K562 (cell line): ENCODE data around the gene GPR183. TPM values are rescaled to one million over a fixed set of nuclear protein-coding genes. Genes with fewer than 3 reads are reported as not detected.

Experiments used
- FOXA3 ChIP-seq, 2 experiments: fragments of 450-650 bp in 1 of 2; sonication (generic) in 1 of 2; formaldehyde crosslinking; IDR thresholded peaks in 1 of 2; conservative IDR thresholded peaks in 1 of 2; 2 replicates each; pipeline versions ENCODE4 v1.4.0 to v1.8.0; 2020 to 2022; ENCODE audit warnings: mild to moderate bottlenecking in 2 of 2, missing genetic modification reagents in 1 of 2
- FOXO4 ChIP-seq: fragments of 450-650 bp; formaldehyde crosslinking; IDR thresholded peaks from 2 replicates; pipeline ENCODE4 v1.4.0; 2020; ENCODE audit warnings: mild to moderate bottlenecking, moderate library complexity
- HCFC1 ChIP-seq: IDR thresholded peaks from 2 replicates; pipeline ENCODE4 v1.6.1; 2012; ENCODE audit warnings: low read depth, low read length, improper control_type of control experiment
- MCM7 ChIP-seq, 2 experiments: fragments of 450-650 bp; IDR thresholded peaks; 2 replicates each; pipeline ENCODE4 v1.6.1; 2016 to 2018
- MLLT1 ChIP-seq, 2 experiments: fragments of 450-650 bp; IDR thresholded peaks; 2 replicates each; pipeline ENCODE4 v1.6.1; 2016
- MYNN ChIP-seq, 2 experiments: sonication (generic); formaldehyde crosslinking in 1 of 2; IDR thresholded peaks; 2 replicates each; pipeline versions ENCODE4 v1.5.0 to v1.6.1; 2016 to 2020; ENCODE audit warnings: antibody characterized with exemption in 1 of 2, missing genetic modification reagents in 1 of 2
- NFATC3 ChIP-seq: fragments of 450-650 bp; IDR thresholded peaks from 2 replicates; pipeline ENCODE4 v1.6.1; 2017; ENCODE audit warnings: mild to moderate bottlenecking
- NFIX ChIP-seq: fragments of 250-450 bp; sonication (Bioruptor Pico); IDR thresholded peaks from 2 replicates; pipeline ENCODE4 v1.4.0; 2020; ENCODE audit warnings: low read depth, mild to moderate bottlenecking, moderate library complexity
- NR2C2 ChIP-seq, 2 experiments: fragments of 200-800 bp in 1 of 2; sonication (Bioruptor generic) in 1 of 2; sonication (generic) in 1 of 2; formaldehyde crosslinking in 1 of 2; IDR thresholded peaks; 2 replicates each; pipeline versions ENCODE4 v1.6.1 to v1.8.0; 2016 to 2022; ENCODE audit warnings: mild to moderate bottlenecking in 1 of 2, missing compliant biosample characterization in 1 of 2, missing genetic modification characterization in 1 of 2, missing genetic modification reagents in 1 of 2
- NR3C1 ChIP-seq: sonication (generic); formaldehyde crosslinking; IDR thresholded peaks from 2 replicates; pipeline ENCODE4 v1.8.1; 2022; ENCODE audit warnings: missing genetic modification reagents
- PKNOX1 ChIP-seq: fragments of 450-650 bp; IDR thresholded peaks from 2 replicates; pipeline ENCODE4 v1.6.1; 2016
- POLR3G ChIP-seq: IDR thresholded peaks from 2 replicates; pipeline ENCODE4 v1.6.1; 2011; ENCODE audit not compliant: insufficient read length, insufficient replicate concordance; ENCODE audit errors: extremely low read depth
- SETDB1 ChIP-seq: IDR thresholded peaks from one replicate; pipeline ENCODE4 v1.6.1; 2012; ENCODE audit warnings: low read length, control low read depth, inconsistent platforms
- SMARCA5 ChIP-seq: fragments of 450-650 bp; IDR thresholded peaks from 2 replicates; pipeline ENCODE4 v1.6.1; 2016
- TCF3 ChIP-seq: sonication (generic); formaldehyde crosslinking; IDR thresholded peaks from 2 replicates; pipeline ENCODE4 v1.4.0; 2020; ENCODE audit warnings: mild to moderate bottlenecking, missing genetic modification reagents
- TRIM25 ChIP-seq: fragments of 450-650 bp; IDR thresholded peaks from 2 replicates; pipeline ENCODE4 v1.7.0; 2016; ENCODE audit warnings: borderline replicate concordance
- XRCC5 ChIP-seq: fragments of 200-400 bp; formaldehyde crosslinking; IDR thresholded peaks from 2 replicates; pipeline ENCODE4 v1.6.1; 2017; ENCODE audit warnings: low read depth, mild to moderate bottlenecking, low read length
- ZNF217 ChIP-seq: sonication (generic); formaldehyde crosslinking; IDR thresholded peaks from 2 replicates; pipeline ENCODE4 v1.8.0; 2022; ENCODE audit warnings: mild to moderate bottlenecking, missing genetic modification reagents
- ZNF232 ChIP-seq: sonication (generic); formaldehyde crosslinking; IDR thresholded peaks from 2 replicates; pipeline ENCODE4 v1.8.0; 2022; ENCODE audit warnings: mild to moderate bottlenecking, missing genetic modification reagents
- ZNF586 ChIP-seq: fragments of 450-650 bp; formaldehyde crosslinking; conservative IDR thresholded peaks from 2 replicates; pipeline ENCODE4 v1.4.0; 2020; ENCODE audit warnings: mild to moderate bottlenecking, moderate library complexity
- ZZZ3 ChIP-seq: fragments of 450-650 bp; IDR thresholded peaks from 2 replicates; pipeline ENCODE4 v1.6.1; 2016; ENCODE audit warnings: antibody characterized with exemption, mild to moderate bottlenecking, moderate library complexity
- polyA plus RNA-seq, 8 experiments: library from polyadenylated mRNA; depleted of rRNA in 4 of 8; stranded (reverse) in 5 of 8; unstranded in 3 of 8; fragments of >200 nt; fragmentation: Nextera tagmentation in 2 of 8; fragmentation: Illumina TruSeq in 1 of 8; extraction: Ambion mirVana in 2 of 8; extraction: Trizol in 1 of 8; gene quantifications; 2 replicates each; pipeline versions ENCODE4 v1.2.1 to v1.2.3, GENCODE V29; 2011 to 2014; ENCODE audit warnings: inconsistent platforms in 1 of 8, missing spikeins in 1 of 8
- total RNA-seq, 7 experiments: library from RNA; depleted of rRNA in 6 of 7; stranded (reverse); fragments of >200 nt in 6 of 7; fragmentation: Illumina TruSeq in 2 of 7; extraction: Trizol in 2 of 7; gene quantifications; 2 replicates each; pipeline versions ENCODE4 v1.2.1 to v1.2.3, GENCODE V29; 2011 to 2021; ENCODE audit warnings: low replicate concordance in 1 of 7

The GPR183 gene
- total and polyA plus RNA-seq, 9 of the 15 experiments (the other 6 are each of a cell fraction or from before 2014, with no cell fraction given), result 1.3 to 10.2 (median 3.7) TPM

GRCh38 chr13:99339736-99340397 is 32.7 kb upstream of the GPR183 start (continued):
- peak in 1 of 2 experiments; percentile 32; a peak in 1 of 4 replicates for TF ChIP-seq FOXA3 (CRISPR knock-in tag; conservative IDR thresholded peaks at IDR 0.05 in 1 of 2, IDR thresholded peaks at IDR 0.05 in 1 of 2)
- no peak for TF ChIP-seq TRIM25
- no peak for TF ChIP-seq SMARCA5
- TF ChIP-seq TCF3 (CRISPR knock-in tag), result no peak
- no peak for TF ChIP-seq SETDB1
- no peak for TF ChIP-seq NFATC3
- TF ChIP-seq PKNOX1, result no peak
- TF ChIP-seq MLLT1 (IDR thresholded peaks at IDR 0.05), result 0 out of 4 replicates have a peak, but pooled peaks of 1 of the 2 experiments have one; percentile 22
- TF ChIP-seq POLR3G, result no peak
- no peak for TF ChIP-seq ZNF217 (CRISPR knock-in tag)
- no peak for TF ChIP-seq FOXO4 (CRISPR knock-in tag)
- no peak for TF ChIP-seq ZNF586 (CRISPR knock-in tag)
- TF ChIP-seq XRCC5, result no peak
- TF ChIP-seq ZNF232 (CRISPR knock-in tag), result no peak
- no peak for TF ChIP-seq NR2C2 (CRISPR knock-in tag; IDR thresholded peaks at IDR 0.05)
- TF ChIP-seq NR2C2 (tag; IDR thresholded peaks at IDR 0.05), result no peak
- no peak for TF ChIP-seq MYNN (IDR thresholded peaks at IDR 0.05)
- no peak for TF ChIP-seq MYNN (CRISPR knock-in tag; IDR thresholded peaks at IDR 0.05)
- TF ChIP-seq MCM7 (IDR thresholded peaks at IDR 0.05), result no peak
- no peak for TF ChIP-seq NR3C1
- TF ChIP-seq HCFC1, result no peak
- peak; percentile 16; the same call in 1 of the 2 replicates for TF ChIP-seq NFIX
- TF ChIP-seq ZZZ3, result no peak
